GM23248 (cell line): Measurements from ENCODE around the gene IPO13.

Source experiments
- EZH2 ChIP-seq: fragments of 200-600 bp; sonication (generic); IDR thresholded peaks from 2 replicates; pipeline ENCODE4 v1.6.1; 2018; ENCODE audit warnings: antibody characterized with exemption, mild to moderate bottlenecking; ENCODE audit not compliant: insufficient read depth, poor library complexity, severe bottlenecking
- EZH2phosphoT487 ChIP-seq: fragments of 200-600 bp; sonication (generic); IDR thresholded peaks from 2 replicates; pipeline ENCODE4 v1.6.1; 2018; ENCODE audit warnings: antibody characterized with exemption, moderate library complexity, mild to moderate bottlenecking, low read depth; ENCODE audit not compliant: insufficient read depth

DNA sequence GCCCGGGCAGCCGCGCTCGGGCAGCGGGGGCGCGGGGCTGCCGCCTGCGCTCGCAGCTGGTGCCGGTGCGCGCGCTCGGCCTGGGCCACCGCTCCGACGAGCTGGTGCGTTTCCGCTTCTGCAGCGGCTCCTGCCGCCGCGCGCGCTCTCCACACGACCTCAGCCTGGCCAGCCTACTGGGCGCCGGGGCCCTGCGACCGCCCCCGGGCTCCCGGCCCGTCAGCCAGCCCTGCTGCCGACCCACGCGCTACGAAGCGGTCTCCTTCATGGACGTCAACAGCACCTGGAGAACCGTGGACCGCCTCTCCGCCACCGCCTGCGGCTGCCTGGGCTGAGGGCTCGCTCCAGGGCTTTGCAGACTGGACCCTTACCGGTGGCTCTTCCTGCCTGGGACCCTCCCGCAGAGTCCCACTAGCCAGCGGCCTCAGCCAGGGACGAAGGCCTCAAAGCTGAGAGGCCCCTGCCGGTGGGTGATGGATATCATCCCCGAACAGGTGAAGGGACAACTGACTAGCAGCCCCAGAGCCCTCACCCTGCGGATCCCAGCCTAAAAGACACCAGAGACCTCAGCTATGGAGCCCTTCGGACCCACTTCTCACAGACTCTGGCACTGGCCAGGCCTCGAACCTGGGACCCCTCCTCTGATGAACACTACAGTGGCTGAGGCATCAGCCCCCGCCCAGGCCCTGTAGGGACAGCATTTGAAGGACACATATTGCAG is 10.2 kb upstream of the IPO13 start:
- TF ChIP-seq EZH2, result no peak
- TF ChIP-seq EZH2phosphoT487, result no peak
